HepG2 (cell line): ENCODE measurements around the gene PPRC1. TPM values are rescaled to one million over a fixed set of nuclear protein-coding genes. Genes with fewer than 3 reads are reported as not detected.
A peak's percentile ranks its signal among the peaks of the same experiment; 100 is the strongest.

Experiments
- ATF1 ChIP-seq: IDR thresholded peaks from 2 replicates; pipeline ENCODE4 v1.6.1; 2016; ENCODE audit warnings: mild to moderate bottlenecking, control low read depth
- HCFC1 ChIP-seq: fragments of 150-350 bp; IDR thresholded peaks from 2 replicates; pipeline ENCODE4 v1.6.1; 2014; ENCODE audit warnings: low read depth, low read length
- IRX3 ChIP-seq: sonication (generic); formaldehyde crosslinking; IDR thresholded peaks from 2 replicates; pipeline ENCODE4 v1.8.1; 2023; ENCODE audit warnings: mild to moderate bottlenecking, low read depth, missing genetic modification reagents, borderline replicate concordance
- SP2 ChIP-seq: sonication (generic); formaldehyde crosslinking; IDR thresholded peaks from 2 replicates; pipeline ENCODE4 v1.5.1; 2020; ENCODE audit warnings: mild to moderate bottlenecking, missing genetic modification reagents
- SUZ12 ChIP-seq: fragments of 150-350 bp; IDR thresholded peaks from 2 replicates; pipeline ENCODE4 v1.6.1; 2014; ENCODE audit warnings: low read depth, low read length
- TMF1 ChIP-seq: sonication (generic); formaldehyde crosslinking; IDR thresholded peaks from 2 replicates; pipeline ENCODE4 v1.8.1; 2022; ENCODE audit warnings: low read depth, missing genetic modification reagents
- ZNF577 ChIP-seq: sonication (generic); formaldehyde crosslinking; IDR thresholded peaks from 2 replicates; pipeline ENCODE4 v1.4.0; 2020; ENCODE audit warnings: mild to moderate bottlenecking, low read depth, missing genetic modification reagents, borderline replicate concordance
- ZNF777 ChIP-seq: sonication (generic); formaldehyde crosslinking; IDR thresholded peaks from 2 replicates; pipeline ENCODE4 v1.4.0; 2020; ENCODE audit warnings: missing genetic modification reagents
- polyA plus RNA-seq, 8 experiments: library from polyadenylated mRNA; depleted of rRNA in 3 of 8; stranded (reverse) in 7 of 8; unstranded in 1 of 8; fragments of >200 nt; fragmentation: Illumina TruSeq in 4 of 8; extraction: Trizol in 4 of 8; gene quantifications; 2 replicates each; pipeline versions ENCODE4 v1.2.1 to v1.2.3, GENCODE V29; 2011 to 2016; ENCODE audit warnings: low read depth in 4 of 8, missing spikeins in 1 of 8, mixed read lengths in 1 of 8; ENCODE audit not compliant: insufficient read depth in 1 of 8
- total RNA-seq, 5 experiments: library from RNA; depleted of rRNA; stranded (reverse); fragments of >200 nt; fragmentation: Illumina TruSeq; extraction: Trizol; gene quantifications; 2 replicates each; pipeline ENCODE4 v1.2.3, GENCODE V29; 2016; ENCODE audit warnings: low read depth in 1 of 5
- TF ChIP-seq, protein P1 (sequence below): sonication (generic); formaldehyde crosslinking; IDR thresholded peaks from 2 replicates; pipeline ENCODE4 v1.4.0; 2020; ENCODE audit warnings: missing genetic modification reagents, borderline replicate concordance
- TF ChIP-seq, protein P2 (sequence below): sonication (generic); formaldehyde crosslinking; IDR thresholded peaks from 2 replicates; pipeline ENCODE4 v1.8.0; 2022; ENCODE audit warnings: mild to moderate bottlenecking, missing genetic modification reagents
- TF ChIP-seq, protein P3 (sequence below): IDR thresholded peaks from 2 replicates; pipeline ENCODE4 v1.6.1; 2016; ENCODE audit warnings: missing biosample characterization, missing genetic modification reagents, low read depth
- TF ChIP-seq, protein P4 (sequence below): sonication (generic); formaldehyde crosslinking; IDR thresholded peaks from 2 replicates; pipeline ENCODE4 v1.4.0; 2020; ENCODE audit warnings: missing genetic modification reagents
- TF ChIP-seq, protein P5 (sequence below): sonication (generic); formaldehyde crosslinking; IDR thresholded peaks from 2 replicates; pipeline ENCODE4 v1.4.0; 2020; ENCODE audit warnings: missing genetic modification reagents
- TF ChIP-seq, protein P6 (sequence below): sonication (generic); formaldehyde crosslinking; IDR thresholded peaks from 2 replicates; pipeline ENCODE4 v1.4.0; 2020; ENCODE audit warnings: mild to moderate bottlenecking, missing genetic modification reagents

The PPRC1 gene
- total and polyA plus RNA-seq, 2 of the 13 experiments (the other 11 are each of a cell fraction or from before 2014, with no cell fraction given) = 18.7 to 24.2 TPM

DNA sequence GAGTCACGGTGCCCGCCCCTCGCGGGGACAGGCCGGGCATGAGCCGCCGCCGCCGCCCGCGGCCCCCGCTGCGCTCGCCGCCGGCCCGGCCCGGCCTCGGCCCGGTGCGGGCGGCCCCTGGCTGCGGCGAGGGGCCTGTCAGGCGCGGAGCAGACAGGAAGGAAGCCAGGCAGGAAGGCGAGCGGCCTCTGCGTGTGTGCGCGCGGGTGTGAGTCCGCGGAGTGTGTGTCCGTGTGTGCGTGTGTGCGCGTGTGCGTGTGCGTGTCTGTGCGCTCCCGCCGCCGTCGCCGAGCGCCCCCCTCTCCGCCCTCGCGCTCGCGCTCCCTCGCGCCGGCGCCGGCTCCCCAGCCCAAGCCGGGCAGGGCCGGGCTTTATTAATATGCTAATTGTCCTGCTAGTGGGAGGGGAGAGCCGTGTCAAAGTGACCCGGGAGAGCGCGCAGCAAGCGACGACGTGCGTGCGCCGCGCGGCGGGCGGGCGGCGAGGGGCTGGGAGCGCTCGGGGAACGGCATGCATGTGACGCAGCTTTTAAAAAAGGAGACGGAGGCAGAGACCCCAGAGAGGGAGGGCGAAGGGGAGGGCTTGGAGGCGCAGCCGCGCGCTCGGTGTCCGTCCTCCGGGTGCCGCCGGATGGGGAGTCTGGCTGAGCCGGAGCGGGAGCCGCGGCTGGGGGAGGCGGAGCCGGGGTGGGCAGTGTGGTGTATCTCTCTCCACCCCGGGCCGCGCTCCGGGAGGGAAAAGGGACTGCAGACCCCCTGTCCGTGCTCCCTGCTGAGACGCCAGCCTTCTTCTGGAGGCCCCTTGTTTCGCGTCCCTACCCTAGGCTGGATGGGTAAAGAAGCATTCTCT is 12.5 kb upstream of the PPRC1 start, which contains the start of gene LDB1 (continued):
- peak; percentile 70 for TF ChIP-seq ZNF777 (CRISPR knock-in tag)
- TF ChIP-seq, protein P1, sequence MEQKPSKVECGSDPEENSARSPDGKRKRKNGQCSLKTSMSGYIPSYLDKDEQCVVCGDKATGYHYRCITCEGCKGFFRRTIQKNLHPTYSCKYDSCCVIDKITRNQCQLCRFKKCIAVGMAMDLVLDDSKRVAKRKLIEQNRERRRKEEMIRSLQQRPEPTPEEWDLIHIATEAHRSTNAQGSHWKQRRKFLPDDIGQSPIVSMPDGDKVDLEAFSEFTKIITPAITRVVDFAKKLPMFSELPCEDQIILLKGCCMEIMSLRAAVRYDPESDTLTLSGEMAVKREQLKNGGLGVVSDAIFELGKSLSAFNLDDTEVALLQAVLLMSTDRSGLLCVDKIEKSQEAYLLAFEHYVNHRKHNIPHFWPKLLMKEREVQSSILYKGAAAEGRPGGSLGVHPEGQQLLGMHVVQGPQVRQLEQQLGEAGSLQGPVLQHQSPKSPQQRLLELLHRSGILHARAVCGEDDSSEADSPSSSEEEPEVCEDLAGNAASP (CRISPR knock-in tag) = no peak
- TF ChIP-seq ATF1 (CRISPR knock-in tag) = no peak
- TF ChIP-seq ZNF577 = no peak
- TF ChIP-seq, protein P2, sequence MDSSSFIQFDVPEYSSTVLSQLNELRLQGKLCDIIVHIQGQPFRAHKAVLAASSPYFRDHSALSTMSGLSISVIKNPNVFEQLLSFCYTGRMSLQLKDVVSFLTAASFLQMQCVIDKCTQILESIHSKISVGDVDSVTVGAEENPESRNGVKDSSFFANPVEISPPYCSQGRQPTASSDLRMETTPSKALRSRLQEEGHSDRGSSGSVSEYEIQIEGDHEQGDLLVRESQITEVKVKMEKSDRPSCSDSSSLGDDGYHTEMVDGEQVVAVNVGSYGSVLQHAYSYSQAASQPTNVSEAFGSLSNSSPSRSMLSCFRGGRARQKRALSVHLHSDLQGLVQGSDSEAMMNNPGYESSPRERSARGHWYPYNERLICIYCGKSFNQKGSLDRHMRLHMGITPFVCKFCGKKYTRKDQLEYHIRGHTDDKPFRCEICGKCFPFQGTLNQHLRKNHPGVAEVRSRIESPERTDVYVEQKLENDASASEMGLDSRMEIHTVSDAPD = no peak
- no peak for TF ChIP-seq IRX3 (CRISPR knock-in tag)
- TF ChIP-seq SUZ12 = no peak
- TF ChIP-seq, protein P3, sequence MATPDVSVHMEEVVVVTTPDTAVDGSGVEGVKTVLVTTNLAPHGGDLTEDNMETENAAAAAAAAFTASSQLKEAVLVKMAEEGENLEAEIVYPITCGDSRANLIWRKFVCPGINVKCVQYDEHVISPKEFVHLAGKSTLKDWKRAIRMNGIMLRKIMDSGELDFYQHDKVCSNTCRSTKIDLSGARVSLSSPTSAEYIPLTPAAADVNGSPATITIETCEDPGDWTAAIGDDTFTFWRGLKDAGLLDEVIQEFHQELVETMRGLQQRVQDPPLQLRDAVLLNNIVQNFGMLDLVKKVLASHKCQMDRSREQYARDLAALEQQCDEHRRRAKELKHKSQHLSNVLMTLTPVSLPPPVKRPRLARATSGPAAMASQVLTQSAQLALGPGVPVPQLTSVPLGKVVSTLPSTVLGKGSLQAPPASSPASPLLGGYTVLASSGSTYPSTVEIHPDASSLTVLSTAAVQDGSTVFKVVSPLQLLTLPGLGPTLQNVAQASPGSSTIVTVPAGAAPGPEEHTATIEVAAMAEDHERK (CRISPR knock-in tag) = 0 out of 2 replicates have a peak, but pooled peaks have one; percentile 41
- TF ChIP-seq, protein P4, sequence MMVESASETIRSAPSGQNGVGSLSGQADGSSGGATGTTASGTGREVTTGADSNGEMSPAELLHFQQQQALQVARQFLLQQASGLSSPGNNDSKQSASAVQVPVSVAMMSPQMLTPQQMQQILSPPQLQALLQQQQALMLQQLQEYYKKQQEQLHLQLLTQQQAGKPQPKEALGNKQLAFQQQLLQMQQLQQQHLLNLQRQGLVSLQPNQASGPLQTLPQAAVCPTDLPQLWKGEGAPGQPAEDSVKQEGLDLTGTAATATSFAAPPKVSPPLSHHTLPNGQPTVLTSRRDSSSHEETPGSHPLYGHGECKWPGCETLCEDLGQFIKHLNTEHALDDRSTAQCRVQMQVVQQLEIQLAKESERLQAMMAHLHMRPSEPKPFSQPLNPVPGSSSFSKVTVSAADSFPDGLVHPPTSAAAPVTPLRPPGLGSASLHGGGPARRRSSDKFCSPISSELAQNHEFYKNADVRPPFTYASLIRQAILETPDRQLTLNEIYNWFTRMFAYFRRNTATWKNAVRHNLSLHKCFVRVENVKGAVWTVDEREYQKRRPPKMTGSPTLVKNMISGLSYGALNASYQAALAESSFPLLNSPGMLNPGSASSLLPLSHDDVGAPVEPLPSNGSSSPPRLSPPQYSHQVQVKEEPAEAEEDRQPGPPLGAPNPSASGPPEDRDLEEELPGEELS = no peak
- TF ChIP-seq HCFC1 = no peak
- peak; percentile 36; the same call in 1 of the 2 replicates for TF ChIP-seq SP2 (CRISPR knock-in tag)
- TF ChIP-seq, protein P5, sequence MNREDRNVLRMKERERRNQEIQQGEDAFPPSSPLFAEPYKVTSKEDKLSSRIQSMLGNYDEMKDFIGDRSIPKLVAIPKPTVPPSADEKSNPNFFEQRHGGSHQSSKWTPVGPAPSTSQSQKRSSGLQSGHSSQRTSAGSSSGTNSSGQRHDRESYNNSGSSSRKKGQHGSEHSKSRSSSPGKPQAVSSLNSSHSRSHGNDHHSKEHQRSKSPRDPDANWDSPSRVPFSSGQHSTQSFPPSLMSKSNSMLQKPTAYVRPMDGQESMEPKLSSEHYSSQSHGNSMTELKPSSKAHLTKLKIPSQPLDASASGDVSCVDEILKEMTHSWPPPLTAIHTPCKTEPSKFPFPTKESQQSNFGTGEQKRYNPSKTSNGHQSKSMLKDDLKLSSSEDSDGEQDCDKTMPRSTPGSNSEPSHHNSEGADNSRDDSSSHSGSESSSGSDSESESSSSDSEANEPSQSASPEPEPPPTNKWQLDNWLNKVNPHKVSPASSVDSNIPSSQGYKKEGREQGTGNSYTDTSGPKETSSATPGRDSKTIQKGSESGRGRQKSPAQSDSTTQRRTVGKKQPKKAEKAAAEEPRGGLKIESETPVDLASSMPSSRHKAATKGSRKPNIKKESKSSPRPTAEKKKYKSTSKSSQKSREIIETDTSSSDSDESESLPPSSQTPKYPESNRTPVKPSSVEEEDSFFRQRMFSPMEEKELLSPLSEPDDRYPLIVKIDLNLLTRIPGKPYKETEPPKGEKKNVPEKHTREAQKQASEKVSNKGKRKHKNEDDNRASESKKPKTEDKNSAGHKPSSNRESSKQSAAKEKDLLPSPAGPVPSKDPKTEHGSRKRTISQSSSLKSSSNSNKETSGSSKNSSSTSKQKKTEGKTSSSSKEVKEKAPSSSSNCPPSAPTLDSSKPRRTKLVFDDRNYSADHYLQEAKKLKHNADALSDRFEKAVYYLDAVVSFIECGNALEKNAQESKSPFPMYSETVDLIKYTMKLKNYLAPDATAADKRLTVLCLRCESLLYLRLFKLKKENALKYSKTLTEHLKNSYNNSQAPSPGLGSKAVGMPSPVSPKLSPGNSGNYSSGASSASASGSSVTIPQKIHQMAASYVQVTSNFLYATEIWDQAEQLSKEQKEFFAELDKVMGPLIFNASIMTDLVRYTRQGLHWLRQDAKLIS (CRISPR knock-in tag) = no peak
- 0 out of 2 replicates have a peak, but pooled peaks have one; percentile 51 for TF ChIP-seq TMF1 (CRISPR knock-in tag)
- TF ChIP-seq, protein P6, sequence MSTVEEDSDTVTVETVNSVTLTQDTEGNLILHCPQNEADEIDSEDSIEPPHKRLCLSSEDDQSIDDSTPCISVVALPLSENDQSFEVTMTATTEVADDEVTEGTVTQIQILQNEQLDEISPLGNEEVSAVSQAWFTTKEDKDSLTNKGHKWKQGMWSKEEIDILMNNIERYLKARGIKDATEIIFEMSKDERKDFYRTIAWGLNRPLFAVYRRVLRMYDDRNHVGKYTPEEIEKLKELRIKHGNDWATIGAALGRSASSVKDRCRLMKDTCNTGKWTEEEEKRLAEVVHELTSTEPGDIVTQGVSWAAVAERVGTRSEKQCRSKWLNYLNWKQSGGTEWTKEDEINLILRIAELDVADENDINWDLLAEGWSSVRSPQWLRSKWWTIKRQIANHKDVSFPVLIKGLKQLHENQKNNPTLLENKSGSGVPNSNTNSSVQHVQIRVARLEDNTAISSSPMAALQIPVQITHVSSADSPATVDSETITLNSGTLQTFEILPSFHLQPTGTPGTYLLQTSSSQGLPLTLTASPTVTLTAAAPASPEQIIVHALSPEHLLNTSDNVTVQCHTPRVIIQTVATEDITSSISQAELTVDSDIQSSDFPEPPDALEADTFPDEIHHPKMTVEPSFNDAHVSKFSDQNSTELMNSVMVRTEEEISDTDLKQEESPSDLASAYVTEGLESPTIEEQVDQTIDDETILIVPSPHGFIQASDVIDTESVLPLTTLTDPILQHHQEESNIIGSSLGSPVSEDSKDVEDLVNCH (CRISPR knock-in tag) = no peak
